OCI-LY7 (cell line): ENCODE results near the gene ERICH6.

Experiments used
- CTCF ChIP-seq: fragments of 200-600 bp; sonication (generic); conservative IDR thresholded peaks from 2 replicates; pipeline ENCODE4 v1.5.1; 2014; ENCODE audit warnings: mild to moderate bottlenecking, antibody characterized with exemption, low read length, moderate library complexity, mixed read lengths
- EZH2phosphoT487 ChIP-seq: fragments of 200-600 bp; sonication (generic); IDR thresholded peaks from 2 replicates; pipeline ENCODE4 v1.6.1; 2018; ENCODE audit warnings: low read depth, borderline replicate concordance, mild to moderate bottlenecking, mixed run types, antibody characterized with exemption, low read length, moderate library complexity, mixed read lengths

DNA sequence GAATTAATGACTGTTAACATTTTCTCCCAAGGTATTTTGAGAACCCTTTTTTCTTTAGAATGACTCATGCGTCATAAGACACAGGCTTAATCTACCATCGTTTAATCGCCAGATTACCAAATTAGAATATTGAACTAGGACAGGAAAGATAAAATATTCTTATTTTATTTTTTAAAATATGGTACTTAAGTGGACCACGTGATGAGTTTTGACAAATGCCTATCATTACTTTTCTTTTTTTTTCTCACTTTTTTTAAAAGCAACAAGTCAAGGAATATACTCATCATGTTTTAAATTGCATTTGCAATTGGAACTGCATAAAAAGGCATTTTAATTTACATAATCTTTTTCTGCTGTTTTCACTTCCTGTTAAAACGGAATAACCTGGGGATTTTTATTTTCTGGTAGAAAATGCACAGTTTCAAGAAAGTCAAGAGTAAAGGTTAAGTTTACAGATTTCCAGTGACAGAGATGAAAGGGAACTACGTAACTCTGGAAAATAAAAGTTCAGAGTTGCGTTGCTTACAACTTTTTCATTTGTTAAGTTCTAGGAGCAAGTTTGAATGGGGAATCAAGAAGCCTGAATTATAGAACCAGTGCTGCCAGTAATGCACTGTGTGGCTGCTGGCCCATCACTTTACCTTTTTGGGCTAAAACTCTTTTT is 35.6 kb upstream of the ERICH6 start:
- TF ChIP-seq CTCF: no peak
- TF ChIP-seq EZH2phosphoT487: no peak
